ENCODE results near the gene BDP1.

- no peak for TF ChIP-seq GATA2 (IDR thresholded peaks at IDR 0.05; ENCODE audit: low read depth, low read length)
- TF ChIP-seq GATA3 (IDR thresholded peaks at IDR 0.05; ENCODE audit: low read depth, low read length), result no peak
These were observed 114.5 kb downstream of the BDP1 start for GRCh38 chr5:71569748-71570509.

Data from SH-SY5Y (cell line).